GM20431 (cell line): ENCODE results near the gene KLHL29.

Experiments
- in situ Hi-C: fragments of 300-500 bp; cut with MseI, MboI; formaldehyde crosslinking; loops from one replicate; pipeline ENCODE4 v1.15.0; 2020; ENCODE audit warnings: low sequenced_read_pairs; ENCODE audit not compliant: unreplicated experiment

The KLHL29 gene

GRCh38 chr2:23486684-23487075, 101.7 kb downstream of the KLHL29 start:
- in situ Hi-C loops: no loop called here

GRCh38 chr2:23487735-23488492, 102.9 kb downstream of the KLHL29 start:
- in situ Hi-C loops: no loop called here

DNA sequence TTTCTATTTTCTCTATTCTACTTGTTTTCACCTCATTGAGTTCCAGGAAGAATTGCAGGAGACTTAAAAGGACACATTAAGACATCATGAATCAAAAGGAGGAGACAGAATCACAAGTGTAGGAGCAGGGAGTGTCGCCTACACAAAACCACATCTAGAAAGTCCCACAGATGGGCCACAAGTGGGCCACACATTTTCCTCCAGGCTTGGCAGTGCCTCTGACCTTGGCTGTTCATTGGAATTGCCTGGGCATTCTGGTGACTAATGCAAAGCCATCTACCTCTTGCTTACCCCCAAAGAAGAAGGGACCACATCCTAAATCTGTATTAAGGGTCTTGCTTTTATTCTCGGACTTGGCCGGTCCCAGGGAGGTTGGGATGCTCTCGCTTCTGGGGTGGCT, 103.6 kb downstream of the KLHL29 start:
- in situ Hi-C loops: no loop called here

GRCh38 chr2:23489471-23490322, 104.7 kb downstream of the KLHL29 start:
- in situ Hi-C loops: no loop called here

DNA sequence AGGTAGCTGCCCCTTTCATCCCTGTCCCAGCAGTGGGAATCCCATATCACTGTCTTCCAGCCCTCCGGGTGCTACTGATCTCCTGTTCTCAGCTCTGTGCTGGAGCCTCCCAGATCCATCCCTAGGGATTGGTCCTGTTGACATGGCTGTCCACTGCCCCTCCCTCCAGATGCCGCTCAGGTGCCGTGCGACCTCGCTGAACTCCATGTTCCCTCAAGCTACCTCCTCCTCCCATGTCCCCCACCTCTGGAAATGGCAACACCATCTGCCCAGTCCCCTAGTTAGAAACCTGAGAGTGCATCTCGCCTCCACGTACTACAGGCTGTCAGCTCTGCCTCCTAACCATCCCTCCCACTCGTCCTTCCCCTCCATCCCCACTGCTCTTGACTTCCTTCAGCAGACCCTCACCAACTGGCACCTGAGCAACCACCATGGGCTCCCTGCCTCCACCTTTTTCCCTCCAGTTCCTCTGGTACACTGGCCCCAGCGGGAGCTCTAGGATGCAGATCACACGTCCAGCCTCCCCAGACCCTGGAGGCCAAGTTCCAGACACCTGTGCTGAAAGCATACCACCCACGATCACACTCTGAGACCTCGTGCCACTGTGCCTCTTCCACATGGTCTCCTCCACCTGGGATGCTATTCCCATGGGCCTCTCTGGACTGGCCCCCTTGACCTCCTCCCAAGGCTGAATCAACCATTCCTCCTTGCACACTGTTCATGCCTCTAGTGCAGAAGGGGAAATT, 106.8 kb downstream of the KLHL29 start:
- in situ Hi-C loops: no loop called here

DNA sequence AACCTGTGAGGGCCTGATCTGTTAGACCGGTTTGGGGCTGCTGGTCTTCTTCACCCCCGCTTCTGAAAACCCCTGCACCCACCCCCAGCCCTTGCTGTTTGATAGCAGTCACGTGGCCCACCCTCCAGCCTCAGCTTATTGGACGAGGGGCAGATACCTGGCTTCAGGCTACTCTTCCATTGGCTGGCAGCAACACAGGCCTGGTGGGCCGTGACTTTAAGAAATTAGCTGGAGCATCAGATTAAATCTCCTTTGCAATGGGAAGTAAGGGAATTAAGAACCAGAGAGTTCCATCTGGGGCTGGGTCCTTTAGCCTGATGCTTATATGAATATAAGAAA, 107.3 kb downstream of the KLHL29 start:
- in situ Hi-C loops: no loop called here

GRCh38 chr2:23492921-23493320, 107.9 kb downstream of the KLHL29 start:
- in situ Hi-C loops: no loop called here

GRCh38 chr2:23493846-23494245, 108.9 kb downstream of the KLHL29 start:
- in situ Hi-C loops: no loop called here

DNA sequence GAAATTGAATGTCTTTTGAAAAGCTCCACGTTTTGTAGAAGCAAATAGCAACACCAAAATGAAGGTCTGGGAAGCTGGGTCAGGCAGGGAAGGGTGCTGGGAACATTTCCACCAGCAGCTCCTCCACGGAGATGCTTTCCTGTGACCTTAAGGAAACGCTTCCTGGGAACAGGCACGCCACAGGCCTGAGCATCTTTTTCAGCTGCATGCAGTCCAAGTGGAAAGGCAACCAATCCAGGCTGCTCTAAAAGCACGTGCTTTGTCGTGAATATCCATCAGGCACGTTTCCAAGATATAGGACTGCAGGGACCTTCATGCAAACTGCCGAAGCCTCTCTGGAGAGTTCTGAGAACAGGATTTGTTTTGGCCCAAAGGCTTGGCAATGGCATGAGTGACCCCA, 109.3 kb downstream of the KLHL29 start:
- in situ Hi-C loops: no loop called here

- in situ Hi-C loops: no loop called here
These were observed 110.7 kb downstream of the KLHL29 start for GRCh38 chr2:23495661-23496114.

DNA sequence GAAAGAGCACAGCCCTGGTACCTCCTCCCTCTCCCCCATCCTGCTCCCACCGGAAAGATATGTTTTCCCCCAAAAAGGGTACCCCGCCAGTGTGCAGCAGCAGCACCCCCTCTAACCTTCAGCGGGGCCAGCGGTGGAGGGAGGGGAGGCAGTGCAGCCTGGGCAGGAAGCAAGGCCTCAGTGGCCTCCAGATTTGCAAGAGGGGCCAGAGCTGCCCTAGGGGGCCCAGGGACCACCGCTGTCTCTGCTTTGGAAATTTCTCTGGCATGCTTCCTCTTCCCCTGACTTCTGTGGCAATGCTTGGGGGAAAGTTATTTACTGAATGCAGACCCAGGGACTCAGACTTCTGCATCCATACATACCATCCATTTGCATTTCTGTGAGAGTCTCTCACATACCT, 111.5 kb downstream of the KLHL29 start:
- in situ Hi-C loops: no loop called here

- in situ Hi-C loops: no loop called here
These were observed 112.1 kb downstream of the KLHL29 start for GRCh38 chr2:23497063-23497462.

GRCh38 chr2:23497536-23497935, 112.6 kb downstream of the KLHL29 start:
- in situ Hi-C loops: no loop called here

DNA sequence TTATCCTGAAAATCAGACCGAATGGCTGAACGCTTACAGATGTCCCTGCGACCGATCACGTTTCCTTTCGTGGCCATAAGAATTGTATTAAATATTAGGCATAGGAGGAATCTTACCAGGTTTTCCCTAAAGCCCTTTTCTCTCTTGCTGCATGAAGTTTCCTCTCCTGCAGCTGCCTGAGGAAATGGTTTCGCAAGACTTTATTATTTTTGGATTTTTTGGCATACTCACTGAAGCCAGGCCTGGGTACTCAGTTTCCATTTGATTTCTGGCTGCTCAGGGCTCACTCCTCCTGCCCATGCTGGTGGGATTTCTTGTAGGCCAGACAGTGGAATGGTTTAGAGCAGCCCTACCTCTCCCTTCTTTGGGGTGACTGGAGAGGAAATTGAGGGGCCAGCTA, 114.0 kb downstream of the KLHL29 start:
- in situ Hi-C loops: no loop called here

- in situ Hi-C loops: no loop called here
These were observed 114.5 kb downstream of the KLHL29 start for GRCh38 chr2:23499439-23499838.

- in situ Hi-C loops: no loop called here
These were observed 115.9 kb downstream of the KLHL29 start for GRCh38 chr2:23500836-23501235.

GRCh38 chr2:23502096-23502495, 117.1 kb downstream of the KLHL29 start:
- in situ Hi-C loops: no loop called here

GRCh38 chr2:23503097-23503496, 118.1 kb downstream of the KLHL29 start:
- in situ Hi-C loops: no loop called here

DNA sequence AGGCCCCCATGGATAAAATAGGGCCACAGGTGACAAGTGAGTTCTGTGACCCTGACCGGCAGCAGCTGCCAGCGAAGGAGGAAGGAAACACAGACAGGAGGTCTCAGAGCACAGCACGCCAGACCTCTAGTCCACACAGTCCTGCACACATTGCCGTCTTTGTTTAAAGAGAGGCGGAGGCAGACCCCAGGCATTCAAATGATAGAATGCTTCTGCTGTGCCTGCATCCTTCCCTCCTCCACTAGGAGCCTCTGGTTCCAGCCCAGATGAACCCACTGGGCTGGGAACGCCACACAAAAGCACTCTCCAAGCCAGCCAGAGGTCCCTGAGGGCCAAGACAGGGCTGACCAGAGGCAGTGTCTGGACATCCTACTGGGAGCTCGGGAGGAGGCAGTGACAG, 118.7 kb downstream of the KLHL29 start:
- in situ Hi-C loops: no loop called here

GRCh38 chr2:23504591-23504990, 119.6 kb downstream of the KLHL29 start:
- in situ Hi-C loops: no loop called here
